EH (cell line): ENCODE measurements around the gene KRT79.
A peak's percentile ranks its signal among the peaks of the same experiment; 100 is the strongest.
"Not testable (repeated sequence)": the region's sequence is repeated elsewhere in the genome, so short reads cannot be mapped to it uniquely, and the experiment has no call there.

Source experiments
- DNase-seq: peaks from one replicate; pipeline ENCODE4 v3.0.0-alpha.2; 2015; ENCODE audit warnings: low read depth

Gene KRT79

DNA sequence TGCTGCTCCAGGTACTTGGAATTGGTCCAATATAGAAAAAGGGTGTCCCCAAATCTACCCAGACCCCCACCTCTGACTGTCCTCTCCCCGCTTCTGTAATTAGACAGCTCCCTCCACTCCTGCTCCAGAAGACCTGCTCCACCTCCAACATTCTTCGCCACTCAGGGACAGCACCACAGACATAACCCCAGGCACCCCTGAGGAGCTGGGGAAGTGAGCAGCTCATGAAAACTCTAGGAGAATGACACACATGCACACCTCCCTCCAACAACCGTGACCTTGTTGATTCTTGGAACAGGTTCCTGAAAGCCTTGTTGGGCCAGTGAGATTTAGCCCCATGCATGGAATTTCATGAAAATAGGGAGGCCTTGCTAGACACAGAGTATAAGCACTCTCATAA is 28.4 kb downstream of the KRT79 start:
- no peak for DNase-seq

DNA sequence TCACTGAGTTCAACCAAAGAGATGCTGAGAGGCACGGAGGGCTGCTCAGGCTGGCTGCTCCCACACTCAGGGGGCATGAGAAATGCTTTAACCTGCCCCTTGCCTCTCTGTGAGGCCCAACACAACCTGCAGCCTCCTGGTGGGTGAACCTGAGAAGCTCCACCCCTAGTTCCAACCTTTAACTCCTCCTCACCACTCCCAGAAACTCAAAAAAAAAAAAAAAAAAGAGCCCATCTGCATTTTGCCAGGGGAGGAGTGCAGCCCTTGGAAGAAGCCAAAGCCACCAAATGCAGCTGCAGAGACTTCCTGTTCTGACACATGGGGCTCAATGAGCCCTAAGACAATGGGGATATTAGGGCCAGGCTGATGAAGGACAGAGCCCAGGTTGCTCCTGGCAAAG is 29.1 kb downstream of the KRT79 start:
- no peak for DNase-seq

DNA sequence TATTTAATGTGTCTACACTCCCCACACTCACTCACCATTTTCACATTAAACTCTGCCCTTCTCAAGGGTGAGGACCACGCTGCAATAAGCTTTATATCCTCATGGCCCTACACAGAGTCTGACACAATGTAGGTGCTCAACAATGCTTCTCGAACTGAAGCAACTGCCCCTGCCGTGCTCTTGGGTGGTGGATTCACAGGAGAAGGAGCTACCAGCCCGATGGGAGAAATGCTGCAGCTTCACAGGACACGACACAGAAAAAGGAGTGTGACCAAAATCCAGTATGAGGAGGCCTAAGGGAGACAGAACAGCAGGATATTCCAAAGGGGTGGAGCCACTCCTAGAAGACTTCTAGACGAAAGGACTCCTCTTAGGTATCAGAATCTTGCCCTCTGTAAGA is 31.7 kb downstream of the KRT79 start:
- DNase-seq, result no peak

DNA sequence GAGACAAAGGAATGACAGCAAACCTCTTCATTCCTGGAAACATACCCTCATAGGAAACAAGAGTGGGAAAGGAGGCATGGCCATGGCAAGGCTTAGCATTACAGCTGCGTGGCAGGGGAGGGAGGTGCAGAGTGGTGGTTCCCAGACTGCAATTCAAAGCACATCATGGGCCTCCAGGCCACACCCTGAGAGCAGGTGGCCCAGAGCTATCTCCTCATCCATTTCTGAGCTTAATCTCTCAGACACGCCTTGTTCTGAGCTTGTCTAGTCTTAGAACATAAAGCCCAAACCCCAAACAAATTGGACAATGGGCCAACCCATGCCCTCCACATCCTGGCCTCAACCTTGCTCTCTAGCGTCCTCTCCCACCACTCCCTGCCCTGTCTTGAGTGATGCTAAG is 32.3 kb downstream of the KRT79 start:
- DNase-seq, result no peak

DNA sequence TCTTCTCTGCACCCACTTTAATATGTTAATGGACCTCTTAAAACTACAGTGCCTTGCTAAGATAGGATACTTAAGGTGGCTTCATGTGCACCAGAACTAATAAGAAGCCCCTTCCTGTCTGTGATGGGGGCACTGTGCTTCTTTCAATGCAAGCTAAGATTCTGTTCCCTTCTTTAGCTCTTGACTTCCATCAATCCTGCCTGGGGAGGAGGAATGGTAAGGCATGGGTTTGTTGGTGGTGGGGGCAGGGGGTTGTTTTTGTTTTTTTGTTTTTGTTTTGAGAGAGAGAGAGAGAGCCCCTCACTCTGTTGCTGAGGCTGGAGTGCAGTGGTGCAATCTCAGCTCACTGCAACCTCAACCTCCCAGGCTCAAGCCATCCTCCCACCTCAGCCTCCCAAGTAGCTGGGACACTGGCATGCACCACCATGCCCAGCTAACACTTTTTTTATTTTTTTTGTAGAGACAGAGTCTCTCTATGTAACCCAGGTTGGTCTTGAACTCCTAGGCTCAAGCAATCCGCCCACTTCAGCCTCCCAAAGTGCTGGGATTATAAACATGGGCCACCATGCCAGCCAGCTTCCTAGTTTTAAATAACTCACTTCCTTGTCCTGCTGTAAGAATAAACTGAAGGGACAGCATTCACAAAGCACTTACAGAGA is 33.7 kb downstream of the KRT79 start:
- DNase-seq, result no peak

DNA sequence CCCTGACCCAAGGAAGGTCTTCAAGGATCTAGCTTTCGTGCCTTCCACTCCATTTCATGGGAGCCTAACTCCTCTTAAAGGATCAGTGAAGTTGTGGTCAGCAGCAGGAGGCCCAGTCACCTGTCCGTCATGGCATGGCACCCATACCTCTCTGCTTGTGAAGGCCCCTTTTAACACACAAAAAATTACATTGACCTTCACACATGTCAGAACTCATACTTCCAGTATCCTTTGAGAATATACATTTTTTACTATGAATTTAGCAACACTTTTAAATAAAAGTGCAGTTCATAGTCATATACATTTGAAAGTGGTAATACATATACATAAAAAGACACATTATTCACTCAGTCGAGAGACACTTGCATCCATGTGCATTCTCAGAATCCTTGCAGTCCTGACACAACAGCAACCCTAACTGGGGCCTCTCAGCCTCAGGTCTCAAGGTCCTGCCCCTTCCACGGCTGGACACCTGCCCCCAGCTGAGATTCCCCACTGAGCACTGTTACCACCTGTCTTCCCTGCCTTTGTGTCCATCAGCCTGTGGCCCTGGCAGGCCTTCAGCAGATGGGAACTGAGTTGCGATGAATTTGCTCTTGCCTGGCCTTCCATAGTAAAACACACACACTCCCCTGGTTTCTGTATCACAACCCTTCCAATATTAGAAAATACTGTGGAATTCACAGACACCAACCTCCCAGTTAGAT is 34.5 kb downstream of the KRT79 start:
- DNase-seq, result no peak

DNA sequence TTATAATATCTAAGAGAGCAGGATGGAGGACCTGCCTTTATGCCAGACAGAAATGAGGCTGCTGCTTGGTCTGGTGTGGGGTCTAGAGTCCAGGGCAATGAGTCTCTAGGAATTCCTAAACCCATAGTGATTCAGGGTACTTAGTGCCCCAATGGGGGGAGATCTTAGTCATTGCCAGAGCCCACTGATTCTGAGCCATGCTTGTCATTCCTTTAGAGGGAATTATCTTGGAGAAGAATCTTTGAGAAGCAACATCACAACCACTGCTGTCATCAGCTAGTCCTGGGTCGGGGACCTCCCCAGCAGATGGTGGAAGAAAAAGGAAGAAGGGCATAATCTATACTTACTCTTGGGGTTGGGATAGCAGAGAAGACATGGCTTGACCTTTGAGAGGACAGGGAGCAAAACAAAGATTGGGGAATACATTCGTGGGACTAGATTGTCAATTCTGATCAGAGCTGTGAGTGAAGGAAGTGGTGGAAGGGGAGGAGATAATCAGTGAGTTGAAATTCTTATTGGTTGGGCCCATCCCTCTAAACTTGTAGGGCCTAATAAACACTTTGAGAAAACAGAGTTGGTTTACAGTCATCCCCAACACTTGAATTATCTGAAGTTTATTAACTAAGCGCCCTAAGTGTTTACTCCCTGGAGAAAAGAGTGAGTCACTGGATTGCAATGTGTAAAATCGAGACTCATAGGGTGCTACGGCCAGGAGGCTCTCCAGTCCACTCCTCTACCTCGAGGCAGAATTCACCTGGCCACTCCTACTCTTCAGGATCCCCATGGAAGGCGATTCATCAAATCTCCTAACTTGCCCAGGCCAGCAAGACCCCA is 35.2 kb downstream of the KRT79 start:
- DNase-seq, result peak; percentile 82

DNA sequence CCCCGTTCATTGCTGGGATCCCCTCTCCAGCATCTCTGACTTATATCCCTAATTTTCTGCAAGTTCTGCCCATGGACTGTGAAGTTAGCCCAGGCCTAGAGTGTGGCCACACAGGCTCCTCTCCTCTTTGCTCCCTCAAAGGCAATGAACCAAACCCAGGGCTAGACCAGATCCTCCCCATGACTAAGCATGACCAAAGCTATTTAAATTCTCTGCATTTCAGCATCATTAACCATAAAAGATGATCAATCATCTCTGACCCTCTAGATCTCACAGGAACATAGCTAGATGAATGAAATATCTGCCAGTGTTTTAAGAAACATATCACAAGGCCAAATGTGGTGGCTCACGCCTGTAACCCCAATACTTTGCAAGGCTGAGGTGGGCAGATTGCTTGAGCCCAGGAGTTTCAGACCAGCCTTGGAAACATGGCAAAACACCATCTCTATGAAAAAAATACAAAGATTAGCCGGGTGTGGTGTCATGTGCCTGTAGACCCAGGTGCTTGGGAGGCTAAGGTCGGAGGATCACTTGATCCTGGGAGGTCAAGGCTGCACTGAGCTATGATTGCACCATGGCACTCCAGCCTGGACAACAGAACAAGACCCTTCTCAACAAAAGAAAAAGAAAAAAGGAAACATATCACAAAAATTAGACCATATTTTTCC is 36.0 kb downstream of the KRT79 start:
- peak; percentile 78 for DNase-seq

DNA sequence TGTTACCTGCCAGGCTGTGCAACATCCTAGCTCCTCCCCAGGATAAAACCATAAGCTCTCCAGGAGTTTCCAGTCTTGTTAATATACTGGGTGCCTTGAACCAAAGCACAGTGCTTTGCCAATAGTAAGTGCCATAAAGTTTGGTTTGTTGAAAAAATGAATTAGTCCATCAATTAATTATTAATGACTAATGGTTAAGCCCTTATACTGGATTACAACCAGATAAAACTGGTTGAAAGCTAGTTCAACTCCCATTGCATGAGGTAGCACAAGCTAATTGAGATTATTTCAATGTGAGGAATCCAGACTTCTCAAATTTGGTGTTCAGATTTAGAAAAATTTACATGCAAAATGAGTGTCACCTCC is 36.6 kb downstream of the KRT79 start:
- DNase-seq, result no peak

DNA sequence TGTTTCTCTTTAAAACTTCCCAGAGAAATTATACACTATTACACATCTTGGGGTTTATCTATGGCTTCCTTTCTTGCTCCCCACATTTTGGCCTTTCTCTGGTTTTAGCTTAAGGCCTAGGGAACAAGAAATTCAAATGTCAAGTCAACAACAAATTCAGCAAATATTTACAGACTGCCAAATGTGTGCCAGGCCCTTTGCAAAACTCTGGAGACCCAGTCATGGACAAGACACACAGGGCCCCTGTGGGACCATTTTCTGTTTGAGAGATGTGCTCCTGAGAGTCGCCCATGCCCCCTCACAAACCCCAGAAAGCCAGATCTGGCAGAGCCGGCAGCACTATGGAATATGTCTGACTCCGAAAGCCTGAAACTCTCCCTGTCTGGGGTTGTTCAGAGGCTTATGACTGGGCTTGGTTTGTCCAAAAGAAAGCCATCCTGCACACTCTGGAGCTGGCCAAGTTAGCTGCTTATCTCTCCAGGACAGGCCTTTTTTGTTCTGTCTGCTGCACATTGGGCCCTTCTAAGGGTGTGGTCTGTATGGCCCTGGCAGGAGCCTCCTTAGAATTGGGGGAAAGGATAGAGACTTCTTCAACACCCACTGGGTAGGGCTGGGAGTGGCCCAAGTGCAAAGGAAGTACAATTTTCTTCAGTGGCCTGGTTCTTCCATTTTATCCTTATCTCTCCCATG is 37.1 kb downstream of the KRT79 start:
- DNase-seq, result no peak

DNA sequence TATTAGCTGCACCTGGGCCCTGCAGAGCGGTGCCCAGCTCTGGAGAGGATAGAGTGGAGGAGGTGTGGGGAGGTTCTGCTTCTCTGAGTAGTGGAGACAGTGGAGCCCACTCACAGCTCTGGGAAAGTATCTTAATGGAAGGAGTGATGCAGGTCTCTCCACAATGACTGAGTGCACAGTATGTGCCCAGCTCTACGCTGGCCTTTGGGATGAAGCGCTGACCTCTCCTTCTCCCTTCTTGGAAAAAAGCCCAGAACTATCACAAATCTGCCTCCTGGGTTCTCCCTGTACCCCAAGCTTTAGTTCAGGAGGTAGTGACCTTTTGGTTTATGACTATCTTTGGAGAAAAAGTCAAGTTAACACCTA is 37.7 kb downstream of the KRT79 start:
- DNase-seq, result no peak

DNA sequence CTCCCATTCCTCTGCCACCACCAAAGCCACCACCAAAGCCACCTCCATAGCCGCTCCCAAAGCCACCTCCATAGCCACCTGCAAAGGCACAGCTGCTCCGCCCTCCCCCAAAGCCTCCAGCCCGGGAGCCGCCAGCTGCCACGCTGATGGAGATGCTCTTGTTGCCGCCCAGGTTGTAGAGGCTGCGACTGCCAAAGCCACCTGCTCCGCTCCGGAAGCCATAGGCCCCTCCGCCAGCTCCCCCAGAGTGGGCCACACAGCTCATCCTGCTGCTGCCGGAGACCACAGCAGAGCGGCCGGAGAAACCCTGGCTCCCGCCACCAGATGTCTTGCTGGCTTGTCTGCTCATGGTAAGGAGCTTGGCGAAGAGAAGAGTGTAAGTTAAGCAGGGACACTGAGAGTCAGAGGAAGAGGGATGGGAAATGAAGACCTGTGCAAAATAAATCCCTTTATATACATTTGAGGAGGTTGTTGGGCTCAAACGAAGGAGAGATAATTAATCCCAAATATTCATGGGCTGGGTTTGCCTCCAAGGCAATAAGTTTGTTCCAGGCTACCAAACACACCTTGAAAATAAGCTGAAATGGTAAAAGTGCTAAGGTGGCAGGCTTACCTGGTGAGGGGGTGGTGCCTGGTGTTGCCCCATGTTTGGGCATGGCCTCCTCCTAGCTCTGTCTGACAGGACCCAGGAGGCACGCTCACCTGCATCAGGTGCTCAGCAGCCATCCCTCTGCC is 38.2 kb downstream of the KRT79 start, which contains the start of gene KRT3:
Gene KRT3, minus strand, starts transcription at position 424 of the 735 bp plus-strand sequence. Its CDS starts 75 bp downstream, at position 349.
- no peak for DNase-seq

DNA sequence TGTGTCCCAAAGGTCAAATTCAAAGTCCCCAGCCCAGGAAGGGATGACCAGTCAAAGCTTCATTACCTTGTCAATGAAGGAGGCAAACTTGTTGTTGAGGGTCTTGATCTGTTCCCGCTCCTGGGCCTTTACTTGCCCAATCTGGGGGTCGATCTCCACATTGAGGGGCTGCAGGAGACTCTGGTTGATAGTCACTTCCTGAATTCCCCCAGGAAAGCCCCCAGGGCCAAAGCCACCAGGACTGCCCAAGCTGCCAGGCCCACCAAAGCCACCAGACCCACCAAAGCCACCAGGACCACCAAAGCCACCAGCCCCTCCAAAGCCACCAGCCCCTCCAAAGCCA is 38.8 kb downstream of the KRT79 start:
- DNase-seq, result not testable (repeated sequence)

DNA sequence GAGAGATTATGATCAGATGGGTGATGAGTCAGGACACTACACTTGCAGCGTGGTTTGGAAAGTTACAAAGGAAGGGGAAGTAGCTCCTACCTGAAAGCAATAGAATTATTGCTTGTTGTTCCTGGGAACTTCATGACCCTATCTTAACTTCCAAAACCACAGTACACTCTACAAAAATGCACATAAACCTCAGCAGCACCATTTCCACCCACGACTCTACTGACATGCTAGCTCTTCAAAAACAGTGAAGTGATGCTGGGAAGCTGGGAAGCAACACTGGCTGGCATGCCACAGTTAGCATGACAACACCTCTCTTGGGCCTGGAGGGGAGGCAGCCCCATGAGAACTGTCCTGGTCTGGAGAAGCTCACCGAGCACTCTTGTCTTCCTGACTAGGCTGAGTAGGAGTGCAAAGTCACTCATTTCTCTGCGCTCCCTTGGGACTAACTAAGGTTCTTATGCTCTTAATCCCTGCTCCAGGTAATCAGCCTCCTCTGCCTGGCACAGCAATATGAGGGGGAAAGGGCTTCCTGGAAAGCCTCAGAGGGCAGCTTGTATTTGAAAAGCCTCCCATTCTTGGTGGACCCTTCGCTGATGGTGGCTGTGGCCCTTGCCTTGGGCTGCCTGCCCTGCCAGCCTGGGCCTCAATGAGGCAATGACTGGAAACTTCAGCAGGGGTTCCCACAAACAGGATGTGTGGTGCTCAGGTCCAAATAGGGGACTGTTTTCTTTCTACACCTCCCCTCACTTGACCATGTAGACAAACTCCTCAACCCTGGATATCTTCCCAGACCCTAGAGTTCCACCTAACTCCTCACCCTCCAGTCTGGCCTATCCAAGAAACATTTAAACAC is 39.4 kb downstream of the KRT79 start:
- peak; percentile 62 for DNase-seq

DNA sequence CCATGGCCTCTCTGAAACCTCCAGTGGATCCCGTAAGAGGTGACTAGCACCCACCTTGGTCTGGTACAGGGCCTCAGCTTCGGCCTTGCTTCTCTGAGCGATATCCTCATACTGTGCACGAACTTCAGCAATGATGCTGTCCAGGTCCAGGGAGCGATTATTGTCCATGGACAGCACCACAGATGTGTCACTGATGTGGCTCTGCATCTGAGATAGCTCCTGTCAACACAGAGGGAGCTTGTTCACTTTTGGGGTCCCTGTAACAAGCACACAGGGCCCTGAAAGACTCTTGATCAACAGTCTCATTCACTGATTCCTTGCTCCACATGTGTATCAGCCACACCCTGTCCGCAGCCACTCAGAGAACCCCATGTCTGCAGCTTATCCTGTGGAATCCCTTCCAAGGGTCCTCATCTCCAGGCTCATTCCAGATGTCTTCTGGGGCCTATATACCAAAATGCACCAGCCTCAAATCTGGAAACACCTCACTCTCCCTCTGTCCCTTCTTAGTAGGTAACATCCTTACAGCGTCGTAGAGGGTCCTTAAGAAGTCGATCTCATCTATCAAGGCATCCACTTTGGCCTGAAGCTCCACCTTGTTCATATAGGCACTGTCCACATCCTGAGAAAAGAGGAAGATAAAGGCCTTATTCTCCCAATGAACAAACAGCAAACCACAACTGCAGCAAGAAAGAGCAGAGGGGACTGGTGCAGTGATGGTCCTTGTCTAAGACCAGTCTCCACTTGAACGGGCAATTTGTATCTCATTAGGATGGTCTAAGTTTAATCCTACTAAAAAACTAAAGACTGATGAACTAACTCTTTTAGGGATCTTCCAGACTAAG is 41.7 kb downstream of the KRT79 start:
- no peak for DNase-seq

DNA sequence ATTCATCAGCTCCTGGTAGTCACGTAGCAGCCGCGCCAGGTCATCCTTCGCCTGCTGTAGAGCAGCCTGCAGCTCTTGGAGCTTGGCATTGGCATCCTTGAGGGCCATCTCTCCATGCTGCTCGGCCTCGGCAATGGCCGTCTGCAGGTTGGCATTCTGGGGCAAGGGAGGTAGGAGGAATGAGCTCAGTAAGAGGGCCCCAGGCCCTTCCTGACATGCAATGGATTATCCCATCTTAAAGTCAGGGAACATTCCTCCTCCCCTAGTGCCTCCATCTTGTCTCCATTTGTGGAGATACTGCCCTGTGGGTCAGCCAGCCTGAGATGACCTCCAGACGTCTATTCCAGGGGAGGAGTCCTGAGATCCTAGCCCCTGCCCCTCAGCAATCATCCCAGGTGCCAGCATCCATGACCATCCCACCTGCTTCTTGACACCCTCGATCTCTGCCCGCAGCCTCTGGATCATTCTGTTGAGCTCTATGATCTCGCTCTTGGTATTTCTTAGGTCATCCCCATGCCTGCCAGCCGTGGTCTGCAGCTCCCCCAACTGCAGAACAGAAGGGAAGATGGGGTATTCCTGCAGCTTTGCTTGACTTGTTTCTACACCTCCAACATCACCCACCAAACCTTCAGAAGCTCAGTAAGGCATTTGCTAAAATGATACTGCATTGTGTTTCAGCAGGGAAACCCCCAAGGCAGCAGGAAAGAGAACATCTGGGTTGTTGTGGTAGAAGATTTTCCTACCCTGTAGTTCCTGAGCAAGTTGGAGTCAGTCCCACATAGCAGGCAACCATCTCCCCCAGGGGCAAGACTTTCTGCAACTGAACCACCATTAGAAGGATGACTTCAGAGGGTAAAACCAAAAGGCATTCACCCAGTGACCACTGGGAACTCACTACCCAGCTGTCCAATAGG is 42.6 kb downstream of the KRT79 start:
- DNase-seq, result peak; percentile 11

DNA sequence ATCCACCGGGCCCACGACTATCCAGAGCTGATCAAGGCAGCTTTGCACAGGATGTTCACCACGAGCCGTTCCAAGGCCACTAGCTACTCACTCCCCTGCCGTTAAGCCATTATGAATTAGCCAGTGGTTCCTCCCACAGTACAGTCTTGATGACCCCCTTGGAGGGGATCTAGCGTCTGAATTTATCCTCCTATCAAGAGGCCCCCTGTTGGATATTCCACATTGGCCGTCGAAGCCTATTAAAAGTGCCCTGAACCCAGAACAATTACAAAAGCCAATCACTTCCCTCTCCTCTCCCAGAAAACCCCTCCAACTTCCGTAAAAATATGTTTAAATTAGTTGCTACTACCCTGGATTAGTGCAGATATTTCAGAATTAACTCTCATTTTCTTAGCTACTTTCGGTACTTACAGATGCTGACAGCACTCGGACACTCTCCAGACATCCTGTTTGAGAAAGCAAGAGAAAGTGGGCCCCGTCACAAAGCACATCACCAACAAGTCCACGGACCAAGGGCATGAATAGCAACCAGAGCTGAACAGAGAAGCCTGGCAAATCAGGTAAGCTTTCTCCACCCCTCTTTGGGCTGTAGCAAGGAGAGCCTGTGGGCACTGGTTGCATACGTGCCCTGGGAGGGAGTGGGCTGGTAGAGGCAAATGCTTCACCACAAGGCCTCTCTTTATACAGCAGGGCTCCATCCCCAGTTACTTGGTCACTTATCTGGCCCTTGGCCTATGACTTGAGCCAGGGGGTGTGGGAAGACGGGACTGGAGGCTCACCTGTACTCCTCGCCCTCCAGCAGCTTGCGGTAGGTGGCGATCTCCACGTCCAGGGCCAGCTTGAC is 43.5 kb downstream of the KRT79 start:
- DNase-seq, result no peak
